Measurements from ENCODE around the gene ASTL. TPM values are rescaled to one million over a fixed set of nuclear protein-coding genes. Genes with fewer than 3 reads are reported as not detected.

ASTL gene
- total and polyA plus RNA-seq, 9 of the 15 experiments (the other 6 are each of a cell fraction or from before 2014, with no cell fraction given), result not detected

DNA sequence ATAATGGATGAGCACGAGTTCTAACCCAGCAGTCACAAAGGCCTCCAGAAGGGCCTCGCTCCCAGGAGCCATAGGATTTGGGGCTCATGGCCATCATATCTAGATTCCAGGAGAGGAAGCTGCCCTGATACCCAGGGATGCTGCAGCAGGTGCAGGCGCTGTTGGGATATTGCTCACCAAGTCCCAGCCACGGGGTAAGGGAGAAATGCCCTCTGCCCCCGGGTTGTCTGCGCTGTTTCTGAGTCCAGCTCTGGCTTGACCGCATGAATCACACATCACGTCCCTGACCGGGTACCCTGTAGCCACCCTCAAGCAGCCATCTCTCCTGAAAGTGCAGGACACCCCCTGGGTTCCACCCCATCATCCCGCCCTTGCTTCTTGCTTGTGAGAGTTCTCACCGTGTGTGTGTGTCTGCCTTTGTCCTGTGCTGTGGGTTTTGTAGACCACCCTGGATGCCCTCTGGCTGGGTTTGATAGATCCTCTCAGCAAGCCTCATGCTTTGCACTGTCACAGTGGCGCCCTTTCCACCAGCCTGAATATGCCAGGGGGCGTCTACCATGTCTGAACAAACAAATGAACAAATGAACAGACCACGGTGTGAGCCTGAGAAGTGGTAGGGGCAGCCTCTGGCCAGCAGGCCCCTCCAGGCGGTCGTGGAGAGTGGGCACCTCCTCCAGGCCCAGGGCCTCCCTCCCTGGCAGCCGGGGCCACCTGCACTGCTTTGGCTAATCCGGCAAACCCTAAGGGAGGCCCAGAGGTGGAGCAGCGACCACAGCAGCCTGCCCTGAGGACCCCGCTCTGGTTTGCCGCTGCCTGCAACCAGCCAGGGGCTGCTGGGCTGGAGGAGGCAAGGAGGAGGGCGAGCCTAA, 54.1 kb downstream of the ASTL start:
- Histone ChIP-seq H3K27ac (ENCODE audit: extremely low read depth, low read depth, low read length) (no peak overlapping the region), H3K27me3 (ENCODE audit: control insufficient read depth in 2 of 2, insufficient read depth in 2 of 2, low read length in 2 of 2) (peaks cover 8 to 45% of the 10 kb centered on the region in 2 experiments; a peak in 4 of 5 replicates), H3K36me3 (ENCODE audit: control insufficient read depth, insufficient read depth, low read length) (no peaks in the 10 kb centered on the region), H3K4me2 (ENCODE audit: insufficient read depth, low read length) (no peak overlapping the region), H2AFZ (ENCODE audit: low read depth, low read length) (no peak overlapping the region), H3K9me3 (replicated peaks; ENCODE audit: control insufficient read depth, insufficient read depth, low read depth, low read length) (no peaks in the 10 kb centered on the region), H3K4me3 (no peak overlapping the region), H3K79me2 (ENCODE audit: control insufficient read depth, insufficient read depth, low read length) (no peaks in the 10 kb centered on the region), H3K9ac (ENCODE audit: insufficient read depth in 1 of 2, low read depth in 2 of 2, low read length in 2 of 2) (no peak overlapping the region), H4K20me1 (replicated peaks; ENCODE audit: control insufficient read depth, insufficient read depth, low read length) (no peaks in the 10 kb centered on the region), H3K9me1 (ENCODE audit: control insufficient read depth, insufficient read depth, low read length) (no peaks in the 10 kb centered on the region), H3K4me1 (replicated peaks in 1 of 2; ENCODE audit: control insufficient read depth in 2 of 2, insufficient read depth in 2 of 2, low read length in 2 of 2) (peaks cover 0 to under 1% of the 10 kb centered on the region in 2 experiments; a peak in 2 of 5 replicates)
- BruUV-seq (replicated peaks), result no TSS peak
- ATAC-seq (no peak), DNase-seq (ENCODE audit: extremely low read depth in 1 of 4, low spot score in 3 of 4) (no peak), FAIRE-seq (no peak)
- intact Hi-C loops (cut with micrococcal nuclease), result no loop called here
- ChIA-PET CTCF (ENCODE audit: low intra/inter-chr PET ratio) (no interaction called here), POLR2A (interaction anchor here (0.7 kb wide), 1 partner anchor 10 kb away, joined by 3 read pairs; no protein-coding TSS in a partner anchor)
- in situ Hi-C loops (cut with MboI), result loop anchor here (25.0 kb wide), 1 partner anchor 297 kb away; no protein-coding TSS in a partner anchor
- 3% methylated on average over 18 of the region's 22 CpGs for WGBS (ENCODE audit: insufficient coverage, low coverage, missing lambda C conversion rate)
- TF ChIP-seq HEY1 (CRISPR knock-in tag; IDR thresholded peaks at IDR 0.05; ENCODE audit: borderline replicate concordance) (no peak), ZNF668 (CRISPR knock-in tag; IDR thresholded peaks at IDR 0.05) (no peak), ARNT (IDR thresholded peaks at IDR 0.05) (no peak), FOXJ3 (CRISPR knock-in tag; IDR thresholded peaks at IDR 0.05) (no peak), CTCF (IDR thresholded peaks at IDR 0.05 in 2 of 3, conservative IDR thresholded peaks at IDR 0.05 in 1 of 3; ENCODE audit: insufficient read depth in 2 of 3, low read depth in 1 of 3, low read length in 3 of 3) (no peak), ZNF717 (CRISPR knock-in tag; IDR thresholded peaks at IDR 0.05) (no peak), ZNF282 (CRISPR knock-in tag; IDR thresholded peaks at IDR 0.05) (no peak), HCFC1 (IDR thresholded peaks at IDR 0.05; ENCODE audit: low read depth, low read length) (no peak), NFRKB (IDR thresholded peaks at IDR 0.05; ENCODE audit: low read depth) (no peak), SMARCA4 (IDR thresholded peaks at IDR 0.05) (no peak), HMG20A (CRISPR knock-in tag; conservative IDR thresholded peaks at IDR 0.05) (no peak), RCOR1 (IDR thresholded peaks at IDR 0.05; ENCODE audit: borderline replicate concordance in 1 of 2, low read depth in 2 of 2, low read length in 2 of 2) (no peak), TRIM28 (IDR thresholded peaks at IDR 0.05) (no peak)
- TF ChIP-seq, protein P1, sequence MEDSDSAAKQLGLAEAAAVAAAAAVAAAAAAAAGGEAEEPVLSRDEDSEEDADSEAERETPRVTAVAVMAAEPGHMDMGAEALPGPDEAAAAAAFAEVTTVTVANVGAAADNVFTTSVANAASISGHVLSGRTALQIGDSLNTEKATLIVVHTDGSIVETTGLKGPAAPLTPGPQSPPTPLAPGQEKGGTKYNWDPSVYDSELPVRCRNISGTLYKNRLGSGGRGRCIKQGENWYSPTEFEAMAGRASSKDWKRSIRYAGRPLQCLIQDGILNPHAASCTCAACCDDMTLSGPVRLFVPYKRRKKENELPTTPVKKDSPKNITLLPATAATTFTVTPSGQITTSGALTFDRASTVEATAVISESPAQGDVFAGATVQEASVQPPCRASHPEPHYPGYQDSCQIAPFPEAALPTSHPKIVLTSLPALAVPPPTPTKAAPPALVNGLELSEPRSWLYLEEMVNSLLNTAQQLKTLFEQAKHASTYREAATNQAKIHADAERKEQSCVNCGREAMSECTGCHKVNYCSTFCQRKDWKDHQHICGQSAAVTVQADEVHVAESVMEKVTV (CRISPR knock-in tag; IDR thresholded peaks at IDR 0.05), result no peak
